GM04504 (cell line): ENCODE data around the gene CD274.
"Not testable (repeated sequence)": the region's sequence is repeated elsewhere in the genome, so short reads cannot be mapped to it uniquely, and the experiment has no call there.

Source experiments
- DNase-seq: peaks from one replicate; pipeline ENCODE4 v3.0.0-alpha.2; 2012; ENCODE audit warnings: low read depth

CD274 gene

DNA sequence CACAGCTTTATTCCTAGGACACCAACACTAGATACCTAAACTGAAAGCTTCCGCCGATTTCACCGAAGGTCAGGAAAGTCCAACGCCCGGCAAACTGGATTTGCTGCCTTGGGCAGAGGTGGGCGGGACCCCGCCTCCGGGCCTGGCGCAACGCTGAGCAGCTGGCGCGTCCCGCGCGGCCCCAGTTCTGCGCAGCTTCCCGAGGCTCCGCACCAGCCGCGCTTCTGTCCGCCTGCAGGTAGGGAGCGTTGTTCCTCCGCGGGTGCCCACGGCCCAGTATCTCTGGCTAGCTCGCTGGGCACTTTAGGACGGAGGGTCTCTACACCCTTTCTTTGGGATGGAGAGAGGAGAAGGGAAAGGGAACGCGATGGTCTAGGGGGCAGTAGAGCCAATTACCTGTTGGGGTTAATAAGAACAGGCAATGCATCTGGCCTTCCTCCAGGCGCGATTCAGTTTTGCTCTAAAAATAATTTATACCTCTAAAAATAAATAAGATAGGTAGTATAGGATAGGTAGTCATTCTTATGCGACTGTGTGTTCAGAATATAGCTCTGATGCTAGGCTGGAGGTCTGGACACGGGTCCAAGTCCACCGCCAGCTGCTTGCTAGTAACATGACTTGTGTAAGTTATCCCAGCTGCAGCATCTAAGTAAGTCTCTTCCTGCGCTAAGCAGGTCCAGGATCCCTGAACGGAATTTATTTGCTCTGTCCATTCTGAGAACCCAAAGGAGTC, at the start of gene CD274:
TSS of gene CD274 (plus strand) at position 184 of the 733 bp plus-strand sequence. CDS start 5,572 bp downstream, outside the sequence.
- peak; percentile 65 for DNase-seq

DNA sequence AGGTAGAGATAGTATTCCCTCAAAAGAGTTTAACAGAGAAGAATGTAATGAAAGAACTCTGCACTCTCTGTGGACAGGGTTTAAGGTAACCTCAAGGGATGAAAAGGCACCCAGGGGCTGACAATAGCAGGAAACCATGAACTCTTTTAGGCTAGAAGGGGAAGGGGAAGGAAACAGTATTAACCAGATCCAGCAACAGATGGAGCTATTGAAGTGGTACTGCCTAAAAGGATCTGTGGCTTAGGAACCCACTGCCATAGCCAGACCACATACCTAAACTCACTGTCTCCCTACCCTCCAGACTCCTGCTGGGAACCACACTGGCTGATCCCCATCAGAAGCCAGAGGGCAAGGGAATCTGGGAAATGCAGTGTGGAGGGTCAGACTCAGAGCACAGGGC, 48.1 kb upstream of the CD274 start:
- no peak for DNase-seq

DNA sequence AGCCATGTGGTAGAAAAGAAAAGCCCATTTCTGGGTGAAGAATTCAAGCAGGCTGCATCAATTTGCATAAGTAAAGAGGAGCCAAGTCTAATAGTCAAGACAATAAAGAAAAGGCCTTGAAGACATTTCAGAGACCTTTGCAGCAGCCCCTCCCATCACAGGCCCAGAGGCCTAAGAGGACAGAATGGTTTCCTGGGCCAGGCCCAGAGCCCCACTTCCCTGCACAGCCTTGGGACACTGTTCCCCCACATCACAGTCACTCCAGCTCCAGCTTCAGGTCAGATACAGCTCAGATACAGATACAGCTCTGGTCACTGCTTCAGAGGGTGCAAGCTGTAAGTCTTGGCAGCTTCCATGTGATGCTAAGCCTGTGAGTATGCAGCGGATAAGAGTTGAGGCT, 41.7 kb upstream of the CD274 start:
- DNase-seq, result no peak

DNA sequence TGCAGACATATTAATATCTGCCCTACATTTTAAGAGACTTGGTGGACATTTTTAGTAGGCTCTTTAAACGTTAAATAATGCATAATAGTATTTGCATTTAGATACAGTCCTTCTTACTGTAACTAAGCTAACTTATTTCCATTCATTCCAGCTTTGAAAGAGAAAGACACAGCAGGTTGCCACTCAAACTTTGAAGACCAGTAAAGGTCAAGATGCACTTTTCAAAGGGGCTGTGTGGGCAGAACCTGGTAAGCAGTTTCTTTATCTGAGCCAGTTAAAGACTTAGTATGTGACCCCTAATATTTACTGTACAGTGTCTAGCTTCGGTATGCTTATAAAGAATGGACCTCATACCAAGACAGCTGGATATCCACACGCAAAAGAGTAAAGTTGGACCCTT, 33.4 kb upstream of the CD274 start:
- DNase-seq, result no peak

DNA sequence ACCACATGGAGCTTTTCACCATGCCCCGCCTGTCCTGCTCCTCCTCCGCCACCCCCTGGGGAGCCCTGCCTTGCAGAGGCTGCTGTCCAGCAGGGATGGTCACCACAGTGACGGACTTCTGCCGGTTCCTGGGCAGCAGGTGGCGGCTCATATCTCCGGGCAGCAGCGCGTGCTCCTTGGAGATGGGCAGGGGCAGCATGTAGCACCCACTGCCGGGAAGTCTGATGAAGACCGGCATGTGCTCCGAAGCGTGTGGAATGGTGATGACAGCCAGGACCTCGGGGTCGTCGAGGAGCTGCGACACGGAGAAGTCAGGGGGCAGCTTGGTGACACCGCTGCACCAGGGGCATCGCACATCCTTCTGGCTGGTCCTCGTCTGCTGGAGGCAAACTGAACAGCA, 31.9 kb upstream of the CD274 start:
- no peak for DNase-seq

DNA sequence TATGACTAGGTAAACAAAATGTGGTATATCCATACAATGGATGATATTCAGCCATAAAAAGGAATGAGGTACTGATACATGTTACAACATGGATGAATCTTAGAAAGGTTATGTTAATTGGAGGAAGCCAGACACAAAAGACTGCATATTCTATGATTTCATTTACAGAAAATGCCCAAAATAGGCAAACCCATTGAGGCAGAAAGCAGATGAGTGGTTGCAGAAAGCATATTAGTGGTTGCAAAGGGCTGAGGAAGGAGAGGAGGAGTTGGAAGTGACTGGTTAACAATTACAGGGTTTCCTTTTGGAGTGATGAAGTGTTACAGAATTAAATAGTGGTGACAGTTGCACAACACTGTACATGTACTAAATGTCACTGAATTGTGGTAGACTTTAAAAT, 30.4 kb upstream of the CD274 start:
- no peak for DNase-seq

DNA sequence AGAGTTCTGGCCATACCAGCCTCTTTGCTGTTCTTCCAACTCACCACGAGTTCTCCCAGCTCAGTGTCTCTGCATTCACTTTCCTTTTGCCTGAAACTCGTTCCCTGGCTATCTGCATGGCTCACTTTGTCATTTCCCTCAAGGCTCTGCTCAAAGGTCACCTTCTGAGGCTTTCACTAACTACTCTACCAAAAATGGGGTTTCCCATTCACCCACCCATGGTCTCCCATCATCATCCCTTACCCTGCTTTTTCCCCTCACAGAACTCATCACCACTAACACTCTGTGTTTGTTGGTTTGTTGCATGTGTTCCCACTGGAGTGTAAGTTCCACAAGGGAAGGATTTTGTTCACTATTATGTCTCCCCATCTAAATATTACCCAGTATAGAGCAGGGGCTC, 29.2 kb upstream of the CD274 start:
- DNase-seq, result no peak

DNA sequence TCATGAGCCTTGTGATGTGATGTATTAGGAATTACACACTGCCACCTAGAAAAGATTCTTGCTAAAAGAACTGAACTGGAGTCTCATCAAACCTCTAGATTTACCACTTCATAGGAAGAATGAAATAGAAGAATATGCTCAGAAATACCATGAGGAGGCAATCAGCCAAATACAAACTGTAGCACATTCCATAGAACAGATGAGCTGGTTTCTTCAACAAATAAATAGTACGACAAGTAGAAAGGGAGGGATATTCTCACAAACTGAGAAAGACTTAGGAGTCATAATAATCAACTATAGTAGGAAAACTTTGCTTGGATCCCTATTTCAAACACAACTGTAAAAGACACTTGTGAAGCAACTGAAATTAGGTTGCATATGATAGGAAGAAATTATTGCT, 28.1 kb upstream of the CD274 start:
- DNase-seq, result no peak

DNA sequence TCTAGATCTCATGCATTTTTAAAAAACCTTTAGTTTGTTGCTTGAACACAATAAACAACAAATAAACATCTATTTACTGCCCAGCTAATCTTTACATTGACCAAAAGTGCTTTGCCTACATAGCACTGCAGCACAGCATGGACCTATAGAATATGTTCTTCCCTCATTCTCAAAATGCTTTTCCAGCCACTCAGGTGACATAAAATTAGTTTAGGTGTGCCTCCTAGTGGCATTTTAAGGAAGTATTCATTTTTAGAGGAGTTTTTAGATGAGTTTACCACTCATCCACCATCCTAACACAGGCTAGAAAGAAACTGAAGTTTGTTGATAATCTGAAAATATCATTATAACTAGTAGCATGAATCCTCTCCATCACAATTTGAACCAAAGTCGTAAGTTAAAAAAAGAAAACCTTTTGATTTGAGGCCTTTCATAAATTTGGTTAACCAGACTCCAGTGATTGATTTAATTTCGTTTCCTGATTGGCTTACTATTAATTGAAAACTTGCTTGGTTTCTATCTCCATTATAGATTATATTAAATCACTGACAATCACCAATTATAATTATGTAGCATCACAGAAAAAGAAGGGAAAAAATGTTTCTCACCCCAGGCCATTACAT, 25.2 kb upstream of the CD274 start:
- no peak for DNase-seq

DNA sequence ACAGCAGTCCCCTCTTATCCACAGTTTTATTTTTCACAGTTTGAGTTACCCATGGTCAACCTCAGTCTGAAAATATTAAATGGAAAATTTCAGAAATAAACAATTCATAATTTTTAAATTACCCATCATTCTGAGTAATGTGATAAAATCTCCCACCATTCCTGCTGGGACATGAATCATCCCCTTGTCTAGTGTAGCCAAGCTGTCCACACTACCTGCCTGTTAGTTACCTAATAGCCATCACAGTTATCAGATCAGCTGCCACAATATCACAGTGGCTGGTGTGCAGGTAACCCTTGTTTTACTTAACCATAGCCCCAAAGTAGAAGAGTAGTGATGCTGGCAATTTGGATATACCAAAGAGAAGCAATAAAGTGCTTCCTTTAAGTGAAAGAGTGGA, 23.3 kb upstream of the CD274 start:
- no peak for DNase-seq

DNA sequence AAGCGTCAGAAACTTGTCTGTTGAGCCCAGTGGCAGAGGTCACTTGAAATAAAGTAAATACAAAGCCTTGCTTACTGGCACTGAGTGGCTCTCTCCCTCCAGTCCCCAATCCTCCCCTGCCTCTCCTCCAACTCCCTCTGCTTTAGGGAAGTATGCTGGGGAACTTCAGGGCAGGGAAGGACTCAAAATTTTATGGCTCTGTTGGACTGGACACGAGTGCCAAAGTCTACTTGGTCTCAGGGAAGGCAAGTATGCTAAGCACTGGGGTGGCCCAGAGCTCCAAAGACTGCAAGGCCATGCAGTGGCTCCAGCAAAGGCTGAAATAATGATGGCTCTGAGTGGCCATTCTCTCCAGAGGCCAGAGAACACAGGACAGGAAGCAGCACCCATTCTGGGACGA, 22.2 kb upstream of the CD274 start:
- DNase-seq, result no peak

DNA sequence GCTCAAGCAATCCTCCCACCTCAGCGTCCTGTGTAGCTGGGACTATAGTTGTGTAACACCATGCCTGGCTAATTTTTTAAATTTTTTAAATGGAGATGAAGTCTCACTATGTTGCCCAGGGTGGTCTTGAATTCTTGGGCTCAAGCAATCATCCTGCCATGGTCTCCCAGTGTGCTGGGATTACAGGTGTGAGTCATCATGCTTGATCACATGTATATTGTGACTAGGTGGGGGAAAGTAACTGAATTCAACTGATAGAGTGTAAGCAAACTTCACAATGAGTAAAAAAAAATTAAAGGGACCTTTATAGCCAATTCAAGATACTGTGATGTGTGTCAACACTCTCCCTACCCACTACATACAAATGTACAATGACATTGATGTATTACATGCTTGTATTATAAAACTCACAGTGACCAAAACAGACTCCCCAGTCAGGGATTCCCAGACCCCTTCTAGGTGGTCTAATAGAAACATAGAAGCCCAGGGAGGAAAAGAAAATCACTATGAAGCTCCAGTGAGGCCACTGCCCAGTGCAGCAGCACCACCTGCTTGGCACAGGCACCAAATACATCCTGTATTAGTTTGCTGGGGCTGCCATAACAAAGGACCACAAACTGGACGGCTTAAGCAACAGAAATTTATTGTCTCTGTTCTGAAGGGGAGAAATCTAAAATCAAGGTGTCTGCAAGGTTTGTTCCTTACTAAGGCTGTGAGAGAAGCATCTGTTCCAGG, 21.4 kb upstream of the CD274 start:
- no peak for DNase-seq

DNA sequence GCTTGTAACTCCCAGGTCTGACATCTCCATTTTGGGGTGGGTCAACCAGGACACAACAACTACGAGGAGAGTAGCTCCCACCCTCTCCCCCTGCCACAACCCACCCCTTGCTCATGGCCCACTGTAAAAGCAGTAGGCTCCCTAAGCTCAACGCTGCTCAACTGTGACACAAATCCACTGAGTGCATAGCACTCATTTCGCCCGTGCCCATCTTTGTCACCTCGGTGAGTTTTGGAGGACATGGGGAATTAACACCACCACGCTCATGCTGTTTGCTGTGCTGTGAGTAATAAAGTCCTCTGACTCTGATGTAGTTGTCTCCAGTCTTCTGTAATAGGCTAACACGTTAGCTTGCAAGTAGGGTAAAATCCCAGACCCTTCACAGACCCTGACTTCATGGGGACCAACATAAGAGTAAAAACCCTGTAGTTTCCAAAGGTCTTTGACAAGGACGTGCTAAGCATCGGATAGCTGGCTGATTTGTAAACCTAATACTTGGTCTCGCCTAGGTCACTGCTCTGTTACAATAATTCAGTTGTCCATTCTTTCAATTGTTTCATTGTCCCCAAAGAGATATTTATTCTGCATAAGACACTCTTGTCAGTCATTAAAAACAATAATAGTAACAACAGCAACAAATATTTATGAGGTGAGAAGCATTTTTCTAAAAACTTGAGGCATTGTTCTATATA, 20.3 kb upstream of the CD274 start:
- DNase-seq, result no peak

DNA sequence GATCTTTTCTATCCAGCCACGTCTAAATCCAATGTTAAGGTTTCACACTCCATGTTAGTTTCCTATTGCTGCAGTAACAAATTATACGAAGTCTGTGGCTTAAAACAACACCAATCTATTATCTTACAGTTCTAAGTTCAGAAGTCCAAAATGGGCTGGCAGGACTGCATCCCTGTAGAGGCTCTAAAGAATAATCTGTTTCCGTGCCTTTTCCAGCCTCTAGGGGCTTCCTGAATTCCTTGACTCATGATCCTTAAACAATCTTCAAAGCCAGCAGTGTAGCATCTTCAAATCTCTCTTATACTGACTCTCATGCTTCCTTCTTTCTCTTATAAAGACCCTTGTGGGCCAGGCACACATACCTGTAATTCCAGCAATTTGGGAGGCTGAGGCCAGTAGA, 19.4 kb upstream of the CD274 start:
- DNase-seq, result no peak

DNA sequence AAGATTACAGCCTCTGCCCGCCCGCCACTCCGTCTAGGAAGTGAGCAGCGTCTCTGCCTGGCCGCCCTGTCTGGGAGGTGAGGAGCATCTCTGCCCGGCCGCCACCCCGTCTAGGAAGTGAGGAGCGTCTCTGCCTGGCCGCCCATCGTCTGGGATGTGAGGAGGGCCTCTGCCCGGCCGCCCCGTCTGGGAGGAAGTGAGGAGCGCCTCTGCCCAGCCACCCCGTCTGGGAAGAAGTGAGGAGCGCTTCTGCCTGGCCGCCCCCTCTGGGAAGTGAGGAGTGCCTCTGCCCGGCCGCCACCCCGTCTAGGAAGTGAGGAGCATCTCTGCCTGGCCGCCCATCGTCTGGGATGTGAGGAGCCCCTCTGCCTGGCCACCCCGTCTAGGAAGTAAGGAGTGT, 17.5 kb upstream of the CD274 start:
- not testable (repeated sequence) for DNase-seq

DNA sequence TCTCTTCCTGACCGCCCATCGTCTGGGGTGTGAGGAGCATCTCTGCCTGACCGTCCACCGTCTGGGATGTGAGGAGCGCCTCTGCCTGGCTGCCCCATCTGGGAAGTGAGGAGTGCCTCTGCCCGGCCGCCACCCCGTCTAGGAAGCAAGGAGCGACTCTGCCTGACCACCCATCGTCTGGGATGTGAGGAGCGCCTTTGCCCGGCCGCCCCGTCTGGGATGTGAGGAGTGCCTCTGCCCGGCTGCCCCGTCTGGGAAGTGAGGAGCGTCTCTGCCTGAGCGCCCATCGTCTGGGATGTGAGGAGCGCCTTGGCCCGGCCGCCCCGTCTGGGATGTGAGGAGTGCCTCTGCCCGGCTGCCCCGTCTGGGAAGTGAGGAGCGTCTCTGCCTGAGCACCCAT, 17.0 kb upstream of the CD274 start:
- DNase-seq, result not testable (repeated sequence)

DNA sequence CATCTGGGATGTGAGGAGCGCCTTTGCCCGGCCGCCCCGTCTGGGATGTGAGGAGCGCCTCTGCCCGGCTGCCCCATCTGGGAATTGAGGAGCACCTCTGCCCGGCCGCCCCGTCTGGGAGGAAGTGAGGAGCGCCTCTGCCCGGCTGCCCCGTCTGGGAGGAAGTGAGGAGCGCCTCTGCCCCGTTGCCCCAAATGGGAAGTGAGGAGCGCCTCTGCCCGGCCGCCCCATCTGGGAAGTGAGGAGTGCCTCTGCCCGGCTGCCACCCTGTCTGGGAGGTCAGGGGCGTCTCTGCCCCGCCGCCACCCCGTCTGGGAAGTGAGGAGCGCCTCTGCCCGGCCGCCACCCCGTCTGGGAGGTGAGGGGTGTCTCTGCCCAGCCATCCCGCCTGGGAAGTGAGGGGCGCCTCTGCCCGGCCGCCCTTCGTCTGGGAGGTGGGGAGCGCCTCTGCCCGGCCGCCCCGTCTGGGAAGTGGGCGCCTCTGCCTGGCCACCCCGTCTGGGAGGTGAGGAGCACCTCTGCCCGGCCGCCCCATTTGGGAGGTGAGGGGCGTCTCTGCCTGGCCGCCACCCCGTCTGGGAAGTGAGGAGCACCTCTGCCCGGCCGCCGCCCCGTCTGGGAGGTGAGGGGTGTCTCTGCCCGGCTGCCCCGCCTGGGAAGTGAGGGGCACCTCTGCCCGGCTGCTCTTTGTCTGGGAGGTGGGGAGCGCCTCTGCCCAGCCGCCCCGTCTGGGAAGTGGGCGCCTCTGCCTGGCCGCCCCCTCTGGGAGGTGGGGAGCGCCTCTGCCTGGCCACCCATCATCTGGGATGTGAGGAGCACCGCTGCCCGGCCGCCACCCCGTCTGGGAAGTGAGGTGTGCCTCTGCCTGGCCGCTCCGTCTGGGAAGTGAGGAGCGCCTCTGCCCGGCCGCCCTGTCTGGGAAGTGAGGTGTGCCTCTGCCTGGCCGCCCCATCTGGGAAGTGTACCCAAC, 16.2 kb upstream of the CD274 start:
- not testable (repeated sequence) for DNase-seq

DNA sequence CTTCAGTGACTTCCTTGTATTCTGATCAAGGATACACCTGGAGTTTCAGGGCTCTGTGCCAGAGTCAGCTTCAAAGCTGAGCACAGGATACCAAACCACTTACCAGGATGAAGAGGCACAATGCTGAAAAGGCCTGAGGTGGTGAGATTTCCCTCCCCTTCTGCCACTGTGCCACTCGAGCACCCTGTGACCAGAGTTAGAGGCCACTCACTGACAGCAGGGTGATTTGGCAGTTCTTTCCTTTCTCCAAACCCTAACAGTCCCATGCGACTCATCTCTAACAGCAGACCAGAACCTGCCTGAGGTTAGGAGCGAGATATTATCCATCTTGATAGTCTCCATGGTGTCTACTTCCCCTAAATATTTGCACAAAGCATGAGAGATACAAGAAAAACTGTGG, 14.4 kb upstream of the CD274 start:
- DNase-seq, result no peak

DNA sequence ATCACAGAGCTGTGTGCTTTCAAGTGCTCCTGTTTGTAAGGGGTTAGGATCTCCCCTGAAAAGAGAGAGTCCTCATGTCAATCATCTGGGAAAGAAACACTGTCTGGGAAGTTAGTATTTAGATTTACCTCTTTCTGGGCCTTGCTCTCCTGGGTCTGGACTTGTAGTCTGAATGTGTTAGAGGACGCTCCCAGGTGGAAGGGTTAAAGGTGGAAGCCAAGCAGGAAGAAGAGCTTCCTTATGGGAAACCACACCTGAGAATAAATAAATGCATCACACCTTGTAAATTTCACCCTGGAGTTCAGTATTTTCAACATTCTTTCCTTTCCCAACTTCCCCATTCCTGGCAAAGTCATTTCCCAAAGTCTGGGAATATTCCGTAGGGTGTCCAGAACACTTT, 13.9 kb upstream of the CD274 start:
- DNase-seq, result no peak

DNA sequence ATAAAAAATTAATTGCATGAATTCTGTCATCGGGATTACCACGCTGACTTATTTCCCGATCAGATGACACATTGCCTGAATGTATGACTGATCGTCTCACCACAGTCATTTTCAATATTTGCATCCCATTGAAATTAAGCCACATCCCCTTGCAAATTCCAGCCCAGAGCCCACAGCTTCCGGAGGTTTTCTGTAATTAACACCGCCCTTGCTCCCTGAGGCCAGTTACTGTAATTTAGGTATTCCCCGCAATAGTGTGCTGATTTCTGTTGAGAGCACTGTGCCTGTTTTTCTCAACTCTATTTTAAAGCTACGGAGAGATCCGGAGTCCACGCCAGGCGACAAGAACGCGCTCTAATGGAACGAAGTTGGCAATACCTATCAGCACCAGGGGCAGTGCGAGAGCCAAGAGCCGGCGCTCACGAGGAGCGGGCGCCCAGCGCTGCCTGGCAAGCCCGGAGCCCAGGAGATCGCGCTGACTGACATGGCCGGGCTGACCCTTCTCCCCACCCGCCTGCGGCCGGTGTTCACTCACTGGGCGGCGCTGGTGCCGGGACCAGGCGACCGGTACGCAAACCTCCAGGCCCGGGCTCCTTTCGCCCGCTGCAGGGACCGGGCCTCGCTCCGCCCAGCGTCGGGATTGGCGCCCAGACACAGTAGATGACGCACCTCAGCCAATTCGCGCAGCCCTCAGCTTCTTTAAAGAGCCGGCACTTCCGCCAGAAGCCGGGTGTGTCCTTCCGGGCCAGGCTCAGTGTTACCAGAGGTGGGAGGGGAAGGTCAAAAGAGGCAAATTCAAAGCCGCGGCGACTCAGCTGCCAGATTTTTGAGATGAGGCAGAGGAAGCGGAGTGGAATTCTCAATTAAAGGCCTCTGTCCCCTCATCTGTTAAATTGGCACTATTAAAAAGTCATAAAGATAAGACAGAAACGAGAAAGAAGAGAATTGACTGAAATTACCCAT, 12.8 kb upstream of the CD274 start, which contains the start of gene PLGRKT:
TSS of gene PLGRKT (minus strand) at position 672 of the 963 bp plus-strand sequence. CDS start 5,948 bp downstream, outside the sequence.
- DNase-seq, result peak; percentile 84
